HEK293 (cell line): ENCODE data around the gene DNAJC3.

Experiments used
- CTCF ChIA-PET: fragments of 350-600 bp; formaldehyde crosslinking; extraction: SDS; loops from one replicate; lab custom pipeline; 2021; ENCODE audit warnings: antibody characterized with exemption; lab: Yijun Ruan, JAX
- POLR2A ChIA-PET: fragments of 300-600 bp; formaldehyde crosslinking; extraction: SDS; loops from one replicate; lab custom pipeline; 2020; ENCODE audit warnings: antibody characterized with exemption, inconsistent platforms; lab: Yijun Ruan, JAX
- H3K27ac ChIP-seq: fragments of 200-500 bp; sonication (Bioruptor generic); 2 replicates; pipeline ENCODE4 v1.5.1; 2014; ENCODE audit warnings: low read depth, low read length, control low read depth, inconsistent platforms; ENCODE audit errors: extremely low read depth
- H3K36me3 ChIP-seq, 2 experiments: fragments of 200-500 bp in 1 of 2; sonication (Bioruptor generic) in 1 of 2; 1 replicate in 1 of 2; 2 replicates in 1 of 2; pipeline ENCODE4 v1.5.1; 2014 to 2017; ENCODE audit warnings: inconsistent platforms in 2 of 2, low read length in 2 of 2; ENCODE audit not compliant: control insufficient read depth in 2 of 2, insufficient read depth in 1 of 2
- H3K4me1 ChIP-seq: fragments of 200-500 bp; sonication (Bioruptor generic); 2 replicates; pipeline ENCODE4 v1.5.1; 2014; ENCODE audit warnings: mild to moderate bottlenecking, low read length, inconsistent platforms; ENCODE audit not compliant: control insufficient read depth, insufficient read depth
- H3K4me3 ChIP-seq: 2 replicates; pipeline ENCODE4 v1.5.1; 2011; ENCODE audit warnings: low read depth, mild to moderate bottlenecking, control low read depth, low read length, moderate library complexity
- H3K9me3 ChIP-seq: fragments of 200-500 bp; sonication (Bioruptor generic); 2 replicates; pipeline ENCODE4 v1.5.1; 2014; ENCODE audit warnings: low read depth, low read length, inconsistent platforms; ENCODE audit not compliant: control insufficient read depth, insufficient read depth
- EGR2 ChIP-seq: fragments of 450-650 bp; formaldehyde crosslinking; IDR thresholded peaks from 2 replicates; pipeline ENCODE4 v1.5.1; 2016; ENCODE audit warnings: low read depth, missing biosample characterization, missing genetic modification characterization
- FEZF1 ChIP-seq: fragments of 450-650 bp; formaldehyde crosslinking; IDR thresholded peaks from 2 replicates; pipeline ENCODE4 v1.5.1; 2016; ENCODE audit warnings: missing biosample characterization, missing genetic modification characterization
- GFI1B ChIP-seq: fragments of 450-650 bp; formaldehyde crosslinking; IDR thresholded peaks from 2 replicates; pipeline ENCODE4 v1.5.1; 2016; ENCODE audit warnings: missing biosample characterization, missing genetic modification characterization
- GLI2 ChIP-seq: fragments of 450-650 bp; formaldehyde crosslinking; IDR thresholded peaks from 2 replicates; pipeline ENCODE4; 2017; ENCODE audit warnings: missing biosample characterization, missing genetic modification characterization, low read depth, borderline replicate concordance
- HOXD13 ChIP-seq: sonication (generic); formaldehyde crosslinking; IDR thresholded peaks from 2 replicates; pipeline ENCODE4 v1.8.0; 2022; ENCODE audit warnings: missing genetic modification reagents, borderline replicate concordance
- KLF9 ChIP-seq: fragments of 450-650 bp; formaldehyde crosslinking; IDR thresholded peaks from 2 replicates; pipeline ENCODE4 v1.5.1; 2016; ENCODE audit warnings: missing biosample characterization, missing genetic modification characterization, low read depth
- REPIN1 ChIP-seq: fragments of 450-650 bp; formaldehyde crosslinking; IDR thresholded peaks from 2 replicates; pipeline ENCODE4 v1.5.1; 2017; ENCODE audit warnings: missing biosample characterization, missing genetic modification characterization, low read depth
- SETDB1 ChIP-seq: IDR thresholded peaks from one replicate; pipeline ENCODE4 v1.6.1; 2017; ENCODE audit warnings: mild to moderate bottlenecking, low read length, moderate library complexity, mixed read lengths; ENCODE audit not compliant: insufficient read length
- ZBTB21 ChIP-seq: fragments of 450-650 bp; formaldehyde crosslinking; IDR thresholded peaks from 2 replicates; pipeline ENCODE4 v1.5.1; 2017; ENCODE audit warnings: missing biosample characterization, missing genetic modification characterization
- ZBTB8A ChIP-seq: fragments of 450-650 bp; formaldehyde crosslinking; IDR thresholded peaks from 2 replicates; pipeline ENCODE4 v1.5.1; 2016; ENCODE audit warnings: missing biosample characterization, missing genetic modification characterization
- ZIC2 ChIP-seq: fragments of 450-650 bp; formaldehyde crosslinking; IDR thresholded peaks from 2 replicates; pipeline ENCODE4 v1.5.1; 2016; ENCODE audit warnings: missing biosample characterization, missing genetic modification characterization
- ZNF121 ChIP-seq: fragments of 450-650 bp; formaldehyde crosslinking; IDR thresholded peaks from 2 replicates; pipeline ENCODE4 v1.5.1; 2016; ENCODE audit warnings: missing biosample characterization, missing genetic modification characterization
- ZNF140 ChIP-seq: fragments of 450-650 bp; formaldehyde crosslinking; IDR thresholded peaks from 2 replicates; pipeline ENCODE4 v1.5.1; 2016; ENCODE audit warnings: missing biosample characterization, missing genetic modification characterization
- ZNF266 ChIP-seq: fragments of 450-650 bp; formaldehyde crosslinking; IDR thresholded peaks from 2 replicates; pipeline ENCODE4 v1.5.1; 2016; ENCODE audit warnings: missing biosample characterization, missing genetic modification characterization, low read depth
- ZNF324 ChIP-seq: fragments of 450-650 bp; formaldehyde crosslinking; IDR thresholded peaks from 2 replicates; pipeline ENCODE4 v1.5.1; 2016; ENCODE audit warnings: missing biosample characterization, missing genetic modification characterization
- ZNF341 ChIP-seq: fragments of 450-650 bp; formaldehyde crosslinking; IDR thresholded peaks from 2 replicates; pipeline ENCODE4; 2016; ENCODE audit warnings: low read depth, missing biosample characterization, missing genetic modification characterization
- ZNF585B ChIP-seq: fragments of 450-650 bp; formaldehyde crosslinking; IDR thresholded peaks from 2 replicates; pipeline ENCODE4 v1.5.1; 2016; ENCODE audit warnings: missing biosample characterization, missing genetic modification characterization
- ZNF610 ChIP-seq: fragments of 450-650 bp; formaldehyde crosslinking; IDR thresholded peaks from 2 replicates; pipeline ENCODE4 v1.5.1; 2016; ENCODE audit warnings: missing biosample characterization, missing genetic modification characterization, borderline replicate concordance
- ZNF660 ChIP-seq: fragments of 450-650 bp; IDR thresholded peaks from 2 replicates; pipeline ENCODE4 v1.5.1; 2018; ENCODE audit warnings: missing biosample characterization, mild to moderate bottlenecking, missing genetic modification characterization
- ZNF670 ChIP-seq: fragments of 450-650 bp; formaldehyde crosslinking; IDR thresholded peaks from 2 replicates; pipeline ENCODE4 v1.5.1; 2016; ENCODE audit warnings: missing biosample characterization, missing genetic modification characterization, low read depth
- ZNF76 ChIP-seq: fragments of 450-650 bp; formaldehyde crosslinking; IDR thresholded peaks from 2 replicates; pipeline ENCODE4; 2016; ENCODE audit warnings: low read depth, missing biosample characterization, missing genetic modification characterization, borderline replicate concordance
- ZNF768 ChIP-seq: fragments of 450-650 bp; formaldehyde crosslinking; IDR thresholded peaks from 2 replicates; pipeline ENCODE4 v1.5.1; 2018; ENCODE audit warnings: missing biosample characterization, mild to moderate bottlenecking, missing genetic modification characterization
- TF ChIP-seq, protein P1 (sequence below): fragments of 450-650 bp; formaldehyde crosslinking; IDR thresholded peaks from 2 replicates; pipeline ENCODE4 v1.5.1; 2016; ENCODE audit warnings: missing biosample characterization, missing genetic modification characterization
- TF ChIP-seq, protein P2 (sequence below): fragments of 450-650 bp; formaldehyde crosslinking; IDR thresholded peaks from 2 replicates; pipeline ENCODE4 v1.5.1; 2017; ENCODE audit warnings: missing biosample characterization, missing genetic modification characterization

The DNAJC3 gene

DNA sequence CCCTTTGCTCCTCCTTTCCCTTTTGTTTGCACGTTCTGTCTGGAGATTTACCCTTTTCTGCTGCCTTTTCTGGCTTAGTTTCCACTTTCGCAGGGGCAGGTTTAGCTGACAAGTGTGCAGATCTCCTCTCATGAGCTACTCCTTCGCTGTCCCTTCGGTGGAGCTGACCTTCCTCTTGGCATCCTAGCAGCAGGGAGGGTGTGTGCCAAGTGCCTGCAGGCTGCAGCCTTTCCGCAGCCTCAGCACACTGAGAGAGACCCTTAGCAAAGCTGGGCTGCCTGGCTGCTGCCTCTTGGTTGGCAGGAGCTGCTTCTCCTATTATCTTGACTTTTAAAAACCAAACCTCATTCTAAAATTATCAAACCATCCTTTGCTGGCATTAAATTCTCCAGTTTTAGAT lies 132.5 kb downstream of the DNAJC3 start:
- CTCF ChIA-PET = interaction anchor here (0.5 to 1.0 kb wide), 2 partner anchors 25 to 273 kb away, joined by 3 read pairs; no protein-coding TSS in a partner anchor
- H3K36me3 ChIP-seq = no peaks in the 10 kb centered on the region
- H3K9me3 ChIP-seq = no peaks in the 10 kb centered on the region
- TF ChIP-seq ZNF610 (tag by site-specific recombination) (no peak), KLF9 (tag by site-specific recombination) (no peak), REPIN1 (no peak), ZNF121 (tag by site-specific recombination) (no peak), ZNF76 (tag by site-specific recombination) (no peak)
- H3K27ac ChIP-seq = no peak overlapping the region
- no peak overlapping the region for H3K4me3 ChIP-seq
- H3K4me1 ChIP-seq = no peaks in the 10 kb centered on the region
- POLR2A ChIA-PET = no interaction called here

DNA sequence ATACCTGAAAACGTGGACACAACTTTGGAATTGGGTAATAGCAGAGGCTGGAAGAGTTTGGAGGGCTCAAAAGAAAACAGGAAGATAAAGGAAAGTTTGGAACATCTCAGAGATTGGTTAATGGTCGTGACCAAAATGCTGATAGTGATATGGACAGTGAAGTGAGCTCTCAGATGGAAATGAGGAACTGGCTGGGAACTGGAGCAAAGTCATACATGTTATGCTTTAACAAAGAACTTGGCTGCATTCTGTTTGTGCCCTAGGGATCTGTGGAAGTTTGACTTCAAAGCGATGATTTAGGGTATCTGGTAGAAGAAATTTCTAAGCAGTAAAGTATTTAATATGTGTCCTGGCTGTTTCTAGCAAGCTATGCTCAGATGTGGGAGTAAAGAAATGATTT lies 136.2 kb downstream of the DNAJC3 start:
- no peak overlapping the region for H3K4me3 ChIP-seq
- TF ChIP-seq SETDB1 (no peak), ZNF266 (no peak), ZBTB8A (tag by site-specific recombination) (no peak), FEZF1 (tag by site-specific recombination) (no peak), HOXD13 (CRISPR knock-in tag) (no peak), GLI2 (tag by site-specific recombination) (no peak), GFI1B (tag by site-specific recombination) (no peak), ZNF585B (tag by site-specific recombination) (no peak), ZNF768 (tag by site-specific recombination) (no peak), ZNF140 (tag by site-specific recombination) (no peak), ZNF660 (no peak), ZBTB21 (no peak)
- TF ChIP-seq, protein P1, sequence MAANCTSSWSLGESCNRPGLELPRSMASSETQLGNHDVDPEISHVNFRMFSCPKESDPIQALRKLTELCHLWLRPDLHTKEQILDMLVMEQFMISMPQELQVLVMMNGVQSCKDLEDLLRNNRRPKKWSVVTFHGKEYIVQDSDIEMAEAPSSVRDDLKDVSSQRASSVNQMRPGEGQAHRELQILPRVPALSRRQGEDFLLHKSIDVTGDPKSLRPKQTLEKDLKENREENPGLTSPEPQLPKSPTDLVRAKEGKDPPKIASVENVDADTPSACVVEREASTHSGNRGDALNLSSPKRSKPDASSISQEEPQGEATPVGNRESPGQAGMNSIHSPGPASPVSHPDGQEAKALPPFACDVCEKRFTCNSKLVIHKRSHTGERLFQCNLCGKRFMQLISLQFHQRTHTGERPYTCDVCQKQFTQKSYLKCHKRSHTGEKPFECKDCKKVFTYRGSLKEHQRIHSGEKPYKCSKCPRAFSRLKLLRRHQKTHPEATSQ (tag by site-specific recombination) = no peak
- TF ChIP-seq, protein P2, sequence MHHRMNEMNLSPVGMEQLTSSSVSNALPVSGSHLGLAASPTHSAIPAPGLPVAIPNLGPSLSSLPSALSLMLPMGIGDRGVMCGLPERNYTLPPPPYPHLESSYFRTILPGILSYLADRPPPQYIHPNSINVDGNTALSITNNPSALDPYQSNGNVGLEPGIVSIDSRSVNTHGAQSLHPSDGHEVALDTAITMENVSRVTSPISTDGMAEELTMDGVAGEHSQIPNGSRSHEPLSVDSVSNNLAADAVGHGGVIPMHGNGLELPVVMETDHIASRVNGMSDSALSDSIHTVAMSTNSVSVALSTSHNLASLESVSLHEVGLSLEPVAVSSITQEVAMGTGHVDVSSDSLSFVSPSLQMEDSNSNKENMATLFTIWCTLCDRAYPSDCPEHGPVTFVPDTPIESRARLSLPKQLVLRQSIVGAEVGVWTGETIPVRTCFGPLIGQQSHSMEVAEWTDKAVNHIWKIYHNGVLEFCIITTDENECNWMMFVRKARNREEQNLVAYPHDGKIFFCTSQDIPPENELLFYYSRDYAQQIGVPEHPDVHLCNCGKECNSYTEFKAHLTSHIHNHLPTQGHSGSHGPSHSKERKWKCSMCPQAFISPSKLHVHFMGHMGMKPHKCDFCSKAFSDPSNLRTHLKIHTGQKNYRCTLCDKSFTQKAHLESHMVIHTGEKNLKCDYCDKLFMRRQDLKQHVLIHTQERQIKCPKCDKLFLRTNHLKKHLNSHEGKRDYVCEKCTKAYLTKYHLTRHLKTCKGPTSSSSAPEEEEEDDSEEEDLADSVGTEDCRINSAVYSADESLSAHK (tag by site-specific recombination) = no peak
- POLR2A ChIA-PET = no interaction called here
- no peak overlapping the region for H3K27ac ChIP-seq
- H3K4me1 ChIP-seq = no peaks in the 10 kb centered on the region
- H3K36me3 ChIP-seq = no peaks in the 10 kb centered on the region
- no peaks in the 10 kb centered on the region for H3K9me3 ChIP-seq
- CTCF ChIA-PET = no interaction called here

DNA sequence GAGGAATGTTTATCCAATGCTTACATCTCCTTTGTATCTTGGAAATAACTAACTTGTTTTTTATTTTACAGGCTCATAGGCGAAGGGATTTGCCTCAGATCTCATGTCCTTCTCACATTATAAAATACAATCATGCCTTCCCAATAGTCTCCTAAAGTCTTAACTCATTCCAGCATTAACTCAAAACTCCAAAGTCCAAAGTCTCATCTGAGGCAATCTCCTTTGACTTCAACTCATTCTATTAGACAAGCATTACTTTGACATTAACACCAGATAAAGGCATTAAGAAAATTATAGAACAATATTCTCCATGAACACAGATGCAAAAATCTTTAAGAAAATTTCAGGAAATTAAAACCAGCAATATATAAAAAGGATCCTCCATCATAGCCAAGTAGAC lies 137.6 kb downstream of the DNAJC3 start:
- no peaks in the 10 kb centered on the region for H3K9me3 ChIP-seq
- H3K4me1 ChIP-seq = no peaks in the 10 kb centered on the region
- H3K4me3 ChIP-seq = no peak overlapping the region
- no peaks in the 10 kb centered on the region for H3K36me3 ChIP-seq
- H3K27ac ChIP-seq = no peak overlapping the region
- ChIA-PET POLR2A (no interaction called here), CTCF (no interaction called here)
- TF ChIP-seq ZNF341 (tag by site-specific recombination) (no peak), EGR2 (tag by site-specific recombination) (no peak), ZIC2 (no peak), ZNF670 (tag by site-specific recombination) (no peak), ZNF76 (tag by site-specific recombination) (no peak), ZNF324 (tag by site-specific recombination) (no peak)
